ENCODE measurements around the gene RABGAP1L.
A peak's percentile ranks its signal among the peaks of the same experiment; 100 is the strongest.

The RABGAP1L gene

DNA sequence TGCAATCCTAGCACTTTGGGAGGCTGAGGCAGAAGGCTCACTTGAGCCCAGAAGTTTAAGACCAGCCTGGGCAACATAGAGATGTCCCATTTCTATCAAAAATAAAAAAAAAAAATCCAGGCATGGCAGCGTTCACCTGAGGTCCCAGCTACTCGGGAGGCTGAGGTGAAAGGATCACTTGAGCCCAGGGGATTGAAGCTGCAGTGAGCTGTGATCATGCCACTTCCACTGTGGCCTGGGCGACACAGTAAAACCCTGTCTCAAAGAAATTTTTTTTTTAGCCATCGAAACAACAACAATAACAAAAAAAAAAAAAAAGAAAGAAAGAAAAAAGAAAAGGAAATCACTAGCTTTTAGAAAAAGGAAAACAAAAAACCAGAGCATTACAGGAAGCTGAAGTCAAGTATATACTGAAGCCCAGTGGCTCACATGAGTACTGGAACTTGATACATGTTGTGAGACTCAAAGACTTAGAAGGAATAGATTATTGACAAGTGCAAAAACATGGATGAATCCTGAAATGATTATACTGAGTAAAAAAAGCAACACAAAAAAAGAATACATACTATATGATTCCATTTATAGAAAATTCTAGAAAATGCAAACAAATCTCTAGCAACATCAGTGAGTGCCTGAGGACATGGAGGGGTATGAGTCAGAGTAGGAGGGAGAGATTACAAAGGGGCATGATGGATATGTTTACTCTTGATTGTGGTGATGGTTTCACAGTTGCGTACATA, 6.1 kb upstream of the RABGAP1L start:
- no peak overlapping the region for H2BK12ac ChIP-seq (ENCODE audit: low read length)
- H3K9ac ChIP-seq (ENCODE audit: low read length) = no peak overlapping the region
- no peak overlapping the region for H2AK5ac ChIP-seq (ENCODE audit: low read length)
- H3K27ac ChIP-seq (ENCODE audit: low read depth, low read length) = no peak overlapping the region
- H2AFZ ChIP-seq (ENCODE audit: insufficient read depth, low read length, poor library complexity) = no peak overlapping the region
- no peak overlapping the region for H3K23ac ChIP-seq (ENCODE audit: low read length)
- no peak overlapping the region for H3K18ac ChIP-seq (ENCODE audit: low read length)
- no peak overlapping the region for H2BK120ac ChIP-seq (ENCODE audit: insufficient read depth, low read length, poor library complexity)
- no peaks in the 10 kb centered on the region for H3K79me2 ChIP-seq (ENCODE audit: control insufficient read depth, insufficient read depth, low read length, poor library complexity)
- H4K12ac ChIP-seq (ENCODE audit: low read depth, low read length) = no peak overlapping the region
- no peak overlapping the region for H3K14ac ChIP-seq (ENCODE audit: low read length)
- H2BK5ac ChIP-seq (ENCODE audit: low read depth, low read length, poor library complexity) = no peak overlapping the region
- no peaks in the 10 kb centered on the region for H3K36me3 ChIP-seq (ENCODE audit: control insufficient read depth in 1 of 2, insufficient read depth in 2 of 2, low read length in 2 of 2)
- H3K9me3 ChIP-seq (ENCODE audit: insufficient read depth, low read depth, low read length) = no peaks in the 10 kb centered on the region
- DNase-seq = peak; percentile 25 to 60
- H3K79me1 ChIP-seq (ENCODE audit: low read length) = no peaks in the 10 kb centered on the region
- no peaks in the 10 kb centered on the region for H3K27me3 ChIP-seq (ENCODE audit: insufficient read depth, low read length)
- H4K91ac ChIP-seq (ENCODE audit: low read depth, low read length) = no peak overlapping the region
- H3K4me2 ChIP-seq (ENCODE audit: low read length) = no peak overlapping the region
- H3K4me1 ChIP-seq (ENCODE audit: control insufficient read depth in 1 of 2, insufficient read depth in 2 of 2, low read length in 2 of 2) = no peaks in the 10 kb centered on the region
- no peak overlapping the region for H3K4ac ChIP-seq (ENCODE audit: low read depth, low read length)
- WGBS (ENCODE audit: extremely low coverage, insufficient coverage, insufficient read length) = no CpG with 5 or more reads among the region's 5 CpGs
- H3K4me3 ChIP-seq (ENCODE audit: low read depth, low read length) = no peak overlapping the region
- H4K8ac ChIP-seq (ENCODE audit: low read depth, low read length) = no peak overlapping the region

GRCh38 chr1:174153825-174154107, 5.6 kb upstream of the RABGAP1L start:
- H3K18ac ChIP-seq (ENCODE audit: low read length) = no peak overlapping the region
- DNase-seq = no peak
- no peaks in the 10 kb centered on the region for H3K79me2 ChIP-seq (ENCODE audit: control insufficient read depth, insufficient read depth, low read length, poor library complexity)
- no peak overlapping the region for H3K14ac ChIP-seq (ENCODE audit: low read length)
- H2AK5ac ChIP-seq (ENCODE audit: low read length) = no peak overlapping the region
- no peak overlapping the region for H3K4me3 ChIP-seq (ENCODE audit: low read depth, low read length)
- no peak overlapping the region for H4K8ac ChIP-seq (ENCODE audit: low read depth, low read length)
- H4K12ac ChIP-seq (ENCODE audit: low read depth, low read length) = no peak overlapping the region
- no peaks in the 10 kb centered on the region for H3K9me3 ChIP-seq (ENCODE audit: insufficient read depth, low read depth, low read length)
- no peak overlapping the region for H3K4me2 ChIP-seq (ENCODE audit: low read length)
- no peaks in the 10 kb centered on the region for H3K36me3 ChIP-seq (ENCODE audit: control insufficient read depth in 1 of 2, insufficient read depth in 2 of 2, low read length in 2 of 2)
- no peak overlapping the region for H3K4ac ChIP-seq (ENCODE audit: low read depth, low read length)
- H3K9ac ChIP-seq (ENCODE audit: low read length) = no peak overlapping the region
- no peaks in the 10 kb centered on the region for H3K4me1 ChIP-seq (ENCODE audit: control insufficient read depth in 1 of 2, insufficient read depth in 2 of 2, low read length in 2 of 2)
- no peak overlapping the region for H2BK120ac ChIP-seq (ENCODE audit: insufficient read depth, low read length, poor library complexity)
- no peaks in the 10 kb centered on the region for H3K27me3 ChIP-seq (ENCODE audit: insufficient read depth, low read length)
- H4K91ac ChIP-seq (ENCODE audit: low read depth, low read length) = no peak overlapping the region
- no peak overlapping the region for H3K27ac ChIP-seq (ENCODE audit: low read depth, low read length)
- no peak overlapping the region for H2AFZ ChIP-seq (ENCODE audit: insufficient read depth, low read length, poor library complexity)
- H2BK12ac ChIP-seq (ENCODE audit: low read length) = no peak overlapping the region
- no peak overlapping the region for H2BK5ac ChIP-seq (ENCODE audit: low read depth, low read length, poor library complexity)
- no peak overlapping the region for H3K23ac ChIP-seq (ENCODE audit: low read length)
- no peaks in the 10 kb centered on the region for H3K79me1 ChIP-seq (ENCODE audit: low read length)

GRCh38 chr1:174156437-174156836, 2.9 kb upstream of the RABGAP1L start:
- no peak overlapping the region for H2BK12ac ChIP-seq (ENCODE audit: low read length)
- H3K4ac ChIP-seq (ENCODE audit: low read depth, low read length) = no peak overlapping the region
- no peak overlapping the region for H3K4me3 ChIP-seq (ENCODE audit: low read depth, low read length)
- no peak overlapping the region for H3K18ac ChIP-seq (ENCODE audit: low read length)
- no peak overlapping the region for H2AFZ ChIP-seq (ENCODE audit: insufficient read depth, low read length, poor library complexity)
- no peak overlapping the region for H4K12ac ChIP-seq (ENCODE audit: low read depth, low read length)
- H2AK5ac ChIP-seq (ENCODE audit: low read length) = no peak overlapping the region
- H3K36me3 ChIP-seq (ENCODE audit: control insufficient read depth in 1 of 2, insufficient read depth in 2 of 2, low read length in 2 of 2) = no peaks in the 10 kb centered on the region
- peaks cover 5% of the 10 kb centered on the region for H3K79me2 ChIP-seq (ENCODE audit: control insufficient read depth, insufficient read depth, low read length, poor library complexity)
- H3K9me3 ChIP-seq (ENCODE audit: insufficient read depth, low read depth, low read length) = no peaks in the 10 kb centered on the region
- DNase-seq = no peak
- no peak overlapping the region for H4K91ac ChIP-seq (ENCODE audit: low read depth, low read length)
- H3K9ac ChIP-seq (ENCODE audit: low read length) = no peak overlapping the region
- H4K8ac ChIP-seq (ENCODE audit: low read depth, low read length) = no peak overlapping the region
- no peak overlapping the region for H3K27ac ChIP-seq (ENCODE audit: low read depth, low read length)
- H3K4me2 ChIP-seq (ENCODE audit: low read length) = no peak overlapping the region
- no peaks in the 10 kb centered on the region for H3K27me3 ChIP-seq (ENCODE audit: insufficient read depth, low read length)
- H3K4me1 ChIP-seq (ENCODE audit: control insufficient read depth in 1 of 2, insufficient read depth in 2 of 2, low read length in 2 of 2) = peaks cover 0 to 4% of the 10 kb centered on the region in 2 experiments
- H3K79me1 ChIP-seq (ENCODE audit: low read length) = peaks cover 4% of the 10 kb centered on the region
- no peak overlapping the region for H2BK5ac ChIP-seq (ENCODE audit: low read depth, low read length, poor library complexity)
- H3K14ac ChIP-seq (ENCODE audit: low read length) = no peak overlapping the region
- no CpG with 5 or more reads among the region's 1 CpG for WGBS (ENCODE audit: extremely low coverage, insufficient coverage, insufficient read length)
- H3K23ac ChIP-seq (ENCODE audit: low read length) = no peak overlapping the region
- H2BK120ac ChIP-seq (ENCODE audit: insufficient read depth, low read length, poor library complexity) = no peak overlapping the region

DNA sequence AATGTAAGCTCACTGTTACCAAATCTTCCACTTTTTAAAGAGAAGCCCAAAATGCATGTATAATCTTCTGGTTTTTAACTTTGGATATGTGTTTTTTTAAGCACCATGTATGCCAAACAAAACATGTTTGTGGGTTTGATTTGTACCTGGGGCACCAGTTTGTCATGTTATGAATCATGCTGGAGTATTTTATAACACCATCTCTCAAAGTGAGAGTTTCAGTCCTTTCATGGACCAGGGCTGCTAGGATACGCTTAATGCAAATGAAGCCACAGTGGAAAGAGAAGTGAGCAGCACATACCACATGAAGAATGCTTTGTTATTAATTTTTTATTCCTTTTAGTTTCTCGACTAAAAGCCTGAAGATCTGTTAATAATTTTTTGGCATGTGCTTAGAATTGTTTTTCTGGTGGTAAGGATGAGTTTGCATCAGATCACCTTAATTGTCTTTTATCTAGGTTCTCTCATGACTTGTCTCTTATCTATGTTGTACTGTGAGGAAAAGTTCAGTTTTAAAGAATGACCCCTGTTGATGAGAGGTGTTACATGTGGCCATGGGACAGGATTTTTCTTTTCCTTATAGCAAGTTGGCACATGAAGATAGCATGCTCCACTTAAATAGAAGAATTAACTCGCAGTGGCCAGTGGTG, 2.0 kb upstream of the RABGAP1L start:
- Histone ChIP-seq H4K91ac (ENCODE audit: low read depth, low read length) (no peak overlapping the region), H4K8ac (ENCODE audit: low read depth, low read length) (no peak overlapping the region), H3K9me3 (ENCODE audit: insufficient read depth, low read depth, low read length) (no peaks in the 10 kb centered on the region), H3K79me1 (ENCODE audit: low read length) (peaks cover 4% of the 10 kb centered on the region), H3K36me3 (ENCODE audit: control insufficient read depth in 1 of 2, insufficient read depth in 2 of 2, low read length in 2 of 2) (no peaks in the 10 kb centered on the region), H3K4me3 (ENCODE audit: low read depth, low read length) (no peak overlapping the region), H3K4me2 (ENCODE audit: low read length) (no peak overlapping the region), H3K27me3 (ENCODE audit: insufficient read depth, low read length) (no peaks in the 10 kb centered on the region), H3K4ac (ENCODE audit: low read depth, low read length) (no peak overlapping the region), H2AK5ac (ENCODE audit: low read length) (no peak overlapping the region), H3K14ac (ENCODE audit: low read length) (no peak overlapping the region), H3K23ac (ENCODE audit: low read length) (no peak overlapping the region), H3K18ac (ENCODE audit: low read length) (no peak overlapping the region), H3K9ac (ENCODE audit: low read length) (no peak overlapping the region), H2BK120ac (ENCODE audit: insufficient read depth, low read length, poor library complexity) (no peak overlapping the region), H3K79me2 (ENCODE audit: control insufficient read depth, insufficient read depth, low read length, poor library complexity) (peaks cover 5% of the 10 kb centered on the region), H4K12ac (ENCODE audit: low read depth, low read length) (no peak overlapping the region), H3K4me1 (ENCODE audit: control insufficient read depth in 1 of 2, insufficient read depth in 2 of 2, low read length in 2 of 2) (peaks cover 0 to 4% of the 10 kb centered on the region in 2 experiments), H3K27ac (ENCODE audit: low read depth, low read length) (no peak overlapping the region), H2AFZ (ENCODE audit: insufficient read depth, low read length, poor library complexity) (no peak overlapping the region), H2BK5ac (ENCODE audit: low read depth, low read length, poor library complexity) (no peak overlapping the region), H2BK12ac (ENCODE audit: low read length) (no peak overlapping the region)
- DNase-seq = no peak
- WGBS (ENCODE audit: extremely low coverage, insufficient coverage, insufficient read length) = no CpG with 5 or more reads among the region's 3 CpGs

All from trophoblast cell (in vitro differentiated cells and primary cell).